Glutamatergic neuron (in vitro differentiated cells): ENCODE data around the gene ANXA6. TPM values are rescaled to one million over a fixed set of nuclear protein-coding genes. Genes with fewer than 3 reads are reported as not detected.

Experiments used
- DNase-seq: peaks from one replicate; pipeline ENCODE4 v3.0.0; 2022
- H3K27ac Mint-ChIP-seq: one replicate; pipeline ENCODE4 v1.8.0; 2020; ENCODE audit warnings: mild to moderate bottlenecking, mixed read lengths, inconsistent platforms; ENCODE audit not compliant: unreplicated experiment
- H3K27me3 Mint-ChIP-seq: one replicate; pipeline ENCODE4 v1.8.0; 2020; ENCODE audit warnings: mild to moderate bottlenecking, moderate library complexity, mixed read lengths, inconsistent platforms; ENCODE audit not compliant: unreplicated experiment
- H3K36me3 Mint-ChIP-seq: one replicate; pipeline ENCODE4 v1.8.0; 2020; ENCODE audit warnings: mild to moderate bottlenecking, mixed read lengths, inconsistent platforms; ENCODE audit not compliant: unreplicated experiment
- H3K4me1 Mint-ChIP-seq: one replicate; pipeline ENCODE4 v1.8.0; 2020; ENCODE audit warnings: mild to moderate bottlenecking, low read depth, mixed read lengths, inconsistent platforms; ENCODE audit not compliant: unreplicated experiment
- H3K4me3 Mint-ChIP-seq: one replicate; pipeline ENCODE4 v1.8.0; 2020; ENCODE audit warnings: mild to moderate bottlenecking, mixed read lengths, inconsistent platforms; ENCODE audit not compliant: unreplicated experiment
- H3K9me3 Mint-ChIP-seq: one replicate; pipeline ENCODE4 v1.8.0; 2020; ENCODE audit warnings: mild to moderate bottlenecking, moderate library complexity, mixed read lengths, inconsistent platforms; ENCODE audit not compliant: unreplicated experiment
- total RNA-seq: library from RNA; stranded (reverse); fragmentation: NEBNext Ultra II Directional; extraction: Animal tissue kit (Norgen Biotek cat#: 25700); gene quantifications from one replicate; pipeline ENCODE4 v1.2.1, GENCODE V29; 2021; ENCODE audit not compliant: unreplicated experiment
- TF ChIP-seq, protein P1 (sequence below): fragments of 200-600 bp; sonication (generic); IDR thresholded peaks from one replicate; pipeline ENCODE4 v1.5.0; 2021; ENCODE audit not compliant: partially characterized antibody, unreplicated experiment

Gene ANXA6
- total RNA-seq, 1 donor from 2014 or later: 143 TPM

- Mint-ChIP-seq H3K36me3 (peaks cover 3% of the 10 kb centered on the region), H3K27ac (no peak overlapping the region), H3K4me1 (peaks cover 6% of the 10 kb centered on the region)
Observed at GRCh38 chr5:151070449-151070848, 87.1 kb downstream of the ANXA6 start.

DNA sequence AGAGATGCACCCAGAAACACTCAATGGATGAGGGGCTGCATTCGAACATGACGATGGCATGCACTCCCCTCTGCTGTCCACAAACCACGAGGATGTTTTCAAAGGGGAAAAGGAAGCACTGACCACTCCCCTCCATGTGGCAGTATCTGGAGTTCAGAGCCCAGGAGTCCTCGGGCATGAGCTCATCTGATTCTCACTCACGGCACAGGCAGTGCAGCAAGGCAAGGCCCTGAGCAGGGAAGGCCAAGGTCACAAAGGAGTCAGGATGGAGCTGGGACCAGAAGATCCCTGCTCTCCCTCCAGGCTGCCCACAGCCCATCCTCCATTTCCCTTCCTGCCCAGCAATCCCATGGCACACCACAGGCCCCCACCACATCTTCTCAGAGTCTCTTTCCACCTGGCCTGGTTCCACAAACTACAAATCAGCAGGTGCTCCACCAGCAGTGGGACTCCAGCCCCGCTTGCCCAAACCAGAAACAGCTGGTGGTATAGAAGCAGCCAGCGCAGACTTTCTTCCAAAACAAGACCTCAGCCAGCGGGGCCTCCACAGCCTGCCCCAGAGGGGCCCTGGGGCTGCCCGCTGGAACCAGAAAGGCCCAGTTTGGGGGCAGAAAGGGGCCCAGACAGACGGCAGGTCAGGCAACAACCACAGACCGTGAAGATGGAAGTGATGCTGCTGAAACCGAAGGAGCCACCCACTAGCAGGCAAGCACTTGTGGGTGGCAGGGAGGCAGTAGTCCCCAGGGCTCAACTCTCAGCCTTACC, 89.0 kb downstream of the ANXA6 start:
- Mint-ChIP-seq H3K4me3 (no peak overlapping the region), H3K36me3 (peaks cover 3% of the 10 kb centered on the region), H3K4me1 (peaks cover 6% of the 10 kb centered on the region), H3K9me3 (peaks cover 2% of the 10 kb centered on the region), H3K27me3 (peaks cover 6% of the 10 kb centered on the region), H3K27ac (no peak overlapping the region)
- DNase-seq: no peak
- TF ChIP-seq, protein P1, sequence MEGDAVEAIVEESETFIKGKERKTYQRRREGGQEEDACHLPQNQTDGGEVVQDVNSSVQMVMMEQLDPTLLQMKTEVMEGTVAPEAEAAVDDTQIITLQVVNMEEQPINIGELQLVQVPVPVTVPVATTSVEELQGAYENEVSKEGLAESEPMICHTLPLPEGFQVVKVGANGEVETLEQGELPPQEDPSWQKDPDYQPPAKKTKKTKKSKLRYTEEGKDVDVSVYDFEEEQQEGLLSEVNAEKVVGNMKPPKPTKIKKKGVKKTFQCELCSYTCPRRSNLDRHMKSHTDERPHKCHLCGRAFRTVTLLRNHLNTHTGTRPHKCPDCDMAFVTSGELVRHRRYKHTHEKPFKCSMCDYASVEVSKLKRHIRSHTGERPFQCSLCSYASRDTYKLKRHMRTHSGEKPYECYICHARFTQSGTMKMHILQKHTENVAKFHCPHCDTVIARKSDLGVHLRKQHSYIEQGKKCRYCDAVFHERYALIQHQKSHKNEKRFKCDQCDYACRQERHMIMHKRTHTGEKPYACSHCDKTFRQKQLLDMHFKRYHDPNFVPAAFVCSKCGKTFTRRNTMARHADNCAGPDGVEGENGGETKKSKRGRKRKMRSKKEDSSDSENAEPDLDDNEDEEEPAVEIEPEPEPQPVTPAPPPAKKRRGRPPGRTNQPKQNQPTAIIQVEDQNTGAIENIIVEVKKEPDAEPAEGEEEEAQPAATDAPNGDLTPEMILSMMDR: no peak

More at GRCh38 chr5:151070449-151070848, 87.1 kb downstream of the ANXA6 start:
- Mint-ChIP-seq H3K27me3 (peaks cover 2% of the 10 kb centered on the region), H3K4me3 (no peak overlapping the region), H3K9me3 (peaks cover 2% of the 10 kb centered on the region)
- DNase-seq: no peak
- TF ChIP-seq, protein P1: no peak

DNA sequence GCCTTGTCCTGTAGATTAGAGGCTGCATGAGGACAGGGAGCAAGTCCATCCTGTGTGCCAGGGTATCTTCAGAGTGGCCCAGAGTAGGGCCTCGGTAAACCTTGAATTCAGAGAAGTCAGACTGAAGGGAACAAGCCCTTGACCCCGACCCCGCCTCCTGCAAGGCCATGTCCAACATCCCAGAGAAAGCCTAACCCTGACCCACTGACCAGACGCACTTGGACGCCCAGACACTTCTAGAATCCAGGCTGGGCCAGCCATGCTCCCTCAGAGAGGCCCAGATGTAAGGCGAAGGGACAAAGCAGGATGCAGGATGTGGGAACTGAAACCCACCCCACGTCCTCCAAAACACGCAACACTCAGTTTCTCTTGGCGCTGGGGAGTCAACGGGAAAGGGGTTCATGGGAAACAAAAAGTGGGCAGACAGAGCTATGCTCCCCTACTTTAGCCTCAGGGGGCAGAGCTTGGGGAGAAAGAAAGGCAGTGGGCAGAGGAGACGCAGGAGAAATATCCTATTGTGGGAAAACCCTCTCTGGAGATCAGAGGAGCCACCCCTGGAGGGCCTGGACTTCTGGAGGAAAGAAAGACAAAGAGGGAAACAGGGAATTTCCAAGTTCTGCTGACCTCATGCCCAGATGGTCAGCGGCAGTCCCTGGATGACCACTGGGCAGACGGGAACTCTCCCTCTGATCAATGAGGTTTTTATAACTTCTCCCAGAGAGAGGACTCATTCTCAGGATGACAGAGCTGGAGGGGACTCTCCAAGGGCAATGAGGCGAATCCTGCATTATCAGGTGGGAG, 89.7 kb downstream of the ANXA6 start:
- peak overlapping the region; percentile 38 for H3K27ac Mint-ChIP-seq
- TF ChIP-seq, protein P1: no peak
- peaks cover 2% of the 10 kb centered on the region for H3K9me3 Mint-ChIP-seq
- DNase-seq: no peak
- H3K4me1 Mint-ChIP-seq: peaks cover 6% of the 10 kb centered on the region
- H3K27me3 Mint-ChIP-seq: peaks cover 8% of the 10 kb centered on the region
- peaks cover 3% of the 10 kb centered on the region for H3K36me3 Mint-ChIP-seq
- H3K4me3 Mint-ChIP-seq: peak overlapping the region; percentile 46

DNA sequence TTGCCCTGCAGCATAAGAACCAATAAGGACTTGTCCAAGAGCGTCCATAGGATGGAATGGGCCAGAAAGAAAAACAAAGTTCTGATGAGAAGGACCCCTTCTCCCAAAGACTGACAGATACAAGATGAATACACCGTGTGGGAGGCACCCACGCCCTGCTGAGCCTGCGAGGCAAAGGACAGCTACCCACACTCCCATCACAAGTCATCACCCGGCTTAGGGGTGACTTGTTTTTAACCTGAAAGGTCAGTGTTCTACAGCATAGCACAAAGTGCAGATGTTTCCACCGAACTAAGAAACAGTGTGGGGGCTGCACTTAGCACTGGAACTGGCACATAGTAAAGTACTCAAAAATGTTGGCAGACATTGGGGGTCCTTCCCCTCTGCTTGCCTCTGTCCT, 90.7 kb downstream of the ANXA6 start:
- Mint-ChIP-seq H3K4me3 (no peak overlapping the region), H3K9me3 (peaks cover 2% of the 10 kb centered on the region), H3K27ac (no peak overlapping the region), H3K27me3 (peaks cover 8% of the 10 kb centered on the region), H3K36me3 (peaks cover 3% of the 10 kb centered on the region), H3K4me1 (peaks cover 6% of the 10 kb centered on the region)
- DNase-seq: no peak
- TF ChIP-seq, protein P1: no peak
